Right lobe of liver (tissue), 6 donors: ENCODE results near the gene KLHL25. TPM values are rescaled to one million over a fixed set of nuclear protein-coding genes. Genes with fewer than 3 reads are reported as not detected.
A peak's percentile ranks its signal among the peaks of the same experiment; 100 is the strongest.

ENCODE experiments used
- ATAC-seq, 4 donors: fragments of 200-7000 bp; cut with Tn5 transposase; one replicate each; pipeline ENCODE4 v1.9.1; 2020; ENCODE audit warnings: mild to moderate bottlenecking in 4 of 4, moderate library complexity in 4 of 4
- DNase-seq, 3 donors: peaks; one replicate each; pipeline ENCODE4 v3.0.0-alpha.2; 2020
- H3K27ac ChIP-seq, 3 donors: fragments of 200-600 bp; one replicate each; pipeline ENCODE4 v1.8.0; 2022
- H3K27me3 ChIP-seq, 2 donors: fragments of 200-600 bp; one replicate each; pipeline ENCODE4 v1.8.0; 2022
- H3K36me3 ChIP-seq, 4 donors: fragments of 200-600 bp; sonication (generic) in 1 of 4; one replicate each; pipeline versions ENCODE4 v1.5.1 to v1.8.0; 2017 to 2022; ENCODE audit warnings: control low read depth in 1 of 4
- H3K4me1 ChIP-seq, 4 donors: fragments of 200-600 bp; sonication (generic) in 1 of 4; one replicate each; pipeline versions ENCODE4 v1.5.1 to v1.8.0; 2017 to 2022; ENCODE audit warnings: control low read depth in 1 of 4
- H3K4me3 ChIP-seq, 3 donors: fragments of 200-600 bp; one replicate each; pipeline ENCODE4 v1.8.0; 2022
- H3K9me3 ChIP-seq, 4 donors: fragments of 200-600 bp; sonication (generic) in 1 of 4; one replicate each; pipeline versions ENCODE4 v1.5.1 to v1.8.0; 2017 to 2022; ENCODE audit warnings: control low read depth in 1 of 4
- POLR2A ChIP-seq: fragments of 450-650 bp; IDR thresholded peaks from one replicate; pipeline ENCODE4 v1.6.1; 2017; ENCODE audit warnings: antibody characterized with exemption, mild to moderate bottlenecking
- WGBS: methylation state at CpG from one replicate; pipeline ENCODE4 v1.1.6; 2018; ENCODE audit warnings: low coverage, low lambda C conversion rate; ENCODE audit not compliant: insufficient coverage; ENCODE audit errors: missing lambda C conversion rate; 5-methylcytosine and 5-hydroxymethylcytosine counted together
- intact Hi-C, 2 donors: fragments of 100-400 bp; cut with DNase I; formaldehyde crosslinking; loops; one replicate each; pipeline versions ENCODE4 v1.11.2 to v1.14.1; 2022
- total RNA-seq, 6 experiments: library from RNA; depleted of rRNA in 2 of 6; stranded (reverse); fragments of >200 nt in 2 of 6; fragmentation: NEBNext Ultra II Directional in 3 of 6; extraction: Animal tissue kit (Norgen Biotek cat#: 25700) in 3 of 6; gene quantifications; one replicate each; pipeline versions ENCODE4 v1.1.0 to v1.2.4, GENCODE V29; 2016 to 2023
- TF ChIP-seq, protein P1 (sequence below), 4 donors: fragments of 200-600 bp in 3 of 4; fragments of 450-650 bp in 1 of 4; IDR thresholded peaks; one replicate each; pipeline versions ENCODE4 v1.5.1 to v1.8.0; 2016 to 2022; ENCODE audit warnings: antibody characterized with exemption in 4 of 4, mild to moderate bottlenecking in 2 of 4
- donor health status: DM: no; HTN: yes; CAD: no.
- donor health status: DM: no; HTN: no; CAD: no.
- donor health status: DM: no; HTN: no; CAD: no.
- donor health status: DM: no; HTN: yes; CAD: no.
- donor health status: DM: no; HTN: yes; CAD: no.

Gene KLHL25
- total RNA-seq, 6 experiments from 2014 or later, result 5.8 to 21.7 (median 13.4) TPM

DNA sequence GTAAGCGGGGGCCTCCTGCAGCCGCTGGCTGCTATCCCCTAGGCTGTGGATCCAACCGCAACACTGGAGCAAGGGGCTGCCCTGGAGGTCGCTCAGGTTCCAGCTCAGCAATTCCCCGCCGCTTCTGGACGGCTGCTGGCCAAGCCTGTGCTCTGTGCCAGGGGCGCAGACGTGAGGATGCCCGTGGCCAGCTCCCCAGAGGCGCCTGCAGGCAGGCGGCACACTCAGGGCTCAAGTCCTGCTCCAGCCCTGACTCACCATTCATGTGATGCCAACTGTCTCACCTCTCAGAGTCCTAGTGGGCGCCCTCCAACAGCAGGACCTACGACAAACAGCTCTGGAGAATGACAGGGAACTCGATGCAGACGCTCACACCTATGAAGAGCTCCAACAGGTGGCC is 31.6 kb downstream of the KLHL25 start:
- no peaks in the 10 kb centered on the region for H3K27me3 ChIP-seq
- ATAC-seq (peak in 2 of 4 donors; percentile 5 to 17), DNase-seq (peak in 1 of 3 donors; percentile 60)
- H3K4me3 ChIP-seq, result no peak overlapping the region
- H3K27ac ChIP-seq, result peak overlapping the region in 1 of 3 donors; percentile 37
- peaks cover 0 to 62% (median 26%) of the 10 kb centered on the region in 4 donors for H3K4me1 ChIP-seq
- H3K36me3 ChIP-seq, result peaks cover 0 to 5% (median 0%) of the 10 kb centered on the region in 4 donors
- TF ChIP-seq, protein P1, sequence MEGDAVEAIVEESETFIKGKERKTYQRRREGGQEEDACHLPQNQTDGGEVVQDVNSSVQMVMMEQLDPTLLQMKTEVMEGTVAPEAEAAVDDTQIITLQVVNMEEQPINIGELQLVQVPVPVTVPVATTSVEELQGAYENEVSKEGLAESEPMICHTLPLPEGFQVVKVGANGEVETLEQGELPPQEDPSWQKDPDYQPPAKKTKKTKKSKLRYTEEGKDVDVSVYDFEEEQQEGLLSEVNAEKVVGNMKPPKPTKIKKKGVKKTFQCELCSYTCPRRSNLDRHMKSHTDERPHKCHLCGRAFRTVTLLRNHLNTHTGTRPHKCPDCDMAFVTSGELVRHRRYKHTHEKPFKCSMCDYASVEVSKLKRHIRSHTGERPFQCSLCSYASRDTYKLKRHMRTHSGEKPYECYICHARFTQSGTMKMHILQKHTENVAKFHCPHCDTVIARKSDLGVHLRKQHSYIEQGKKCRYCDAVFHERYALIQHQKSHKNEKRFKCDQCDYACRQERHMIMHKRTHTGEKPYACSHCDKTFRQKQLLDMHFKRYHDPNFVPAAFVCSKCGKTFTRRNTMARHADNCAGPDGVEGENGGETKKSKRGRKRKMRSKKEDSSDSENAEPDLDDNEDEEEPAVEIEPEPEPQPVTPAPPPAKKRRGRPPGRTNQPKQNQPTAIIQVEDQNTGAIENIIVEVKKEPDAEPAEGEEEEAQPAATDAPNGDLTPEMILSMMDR (IDR thresholded peaks at IDR 0.05), result no peak
- no peak for TF ChIP-seq POLR2A
- intact Hi-C loops, result no loop called here
- no peaks in the 10 kb centered on the region for H3K9me3 ChIP-seq
- 80% methylated on average over 2 of the region's 16 CpGs for whole genome bisulfite sequencing

DNA sequence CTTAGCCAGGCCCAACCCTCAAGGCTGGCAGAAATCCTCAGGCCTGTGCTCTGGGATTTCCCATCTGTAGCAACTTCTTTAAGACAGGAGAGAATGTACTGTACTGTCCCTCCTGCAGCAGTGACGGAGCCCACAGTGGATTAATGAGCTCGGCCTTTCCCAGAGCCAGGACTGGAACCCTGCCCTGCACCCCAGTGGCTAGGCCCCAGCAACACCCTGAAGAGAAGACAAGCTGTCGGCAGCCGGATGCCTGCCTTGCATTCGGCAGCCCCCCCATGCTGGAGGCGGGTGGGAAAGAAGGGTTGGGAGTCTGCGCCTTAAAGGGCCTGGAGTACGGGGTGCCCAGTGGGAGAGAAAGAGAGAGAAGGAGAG is 32.0 kb downstream of the KLHL25 start:
- DNase-seq (peak in 1 of 3 donors; percentile 53), ATAC-seq (no peak)
- peaks cover 0 to 5% (median under 1%) of the 10 kb centered on the region in 4 donors for H3K36me3 ChIP-seq

DNA sequence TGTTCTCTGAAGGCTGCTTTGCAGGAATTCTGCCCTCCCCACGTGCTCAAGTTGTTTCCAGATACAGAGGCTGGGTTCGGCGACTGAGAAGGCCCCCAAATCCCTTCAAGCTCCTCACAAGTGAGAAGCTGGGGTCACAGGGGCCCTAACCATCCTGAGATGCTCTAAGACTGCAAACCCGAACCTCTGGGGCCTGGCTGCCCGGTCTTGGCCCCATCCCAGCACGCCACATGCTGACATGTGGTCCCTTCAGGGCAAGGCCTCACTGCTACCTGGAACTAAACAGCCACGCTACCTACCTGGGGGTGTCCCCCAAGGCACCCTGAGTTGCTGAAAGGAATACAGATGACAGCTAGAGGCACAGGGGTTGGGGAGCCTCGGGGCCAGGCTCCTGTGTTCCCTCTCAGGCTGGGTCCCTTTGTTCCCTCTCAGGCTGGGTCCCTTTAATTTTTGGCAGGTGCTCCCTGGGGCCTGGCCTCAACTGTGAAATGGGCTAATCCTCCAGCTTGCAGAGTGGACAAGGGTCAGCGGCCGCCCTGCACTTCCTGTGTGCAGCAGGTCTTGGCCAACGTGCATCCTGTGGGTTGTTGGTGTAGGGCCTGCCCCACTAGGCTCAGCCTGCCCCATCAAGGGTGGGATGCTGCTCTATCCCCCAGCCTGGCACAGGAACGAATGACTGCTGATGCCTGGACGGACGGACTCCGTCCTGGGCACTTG is 32.5 kb downstream of the KLHL25 start:
- H3K4me3 ChIP-seq, result no peak overlapping the region
- peak overlapping the region in 1 of 3 donors; percentile 37 for H3K27ac ChIP-seq
- intact Hi-C loops, result no loop called here
- TF ChIP-seq, protein P1 (IDR thresholded peaks at IDR 0.05), result no peak
- peak; percentile 21 for TF ChIP-seq POLR2A
- H3K36me3 ChIP-seq, result peaks cover 0 to 5% (median 1%) of the 10 kb centered on the region in 4 donors
- WGBS, result 66% methylated on average over 3 of the region's 15 CpGs
- H3K27me3 ChIP-seq, result no peaks in the 10 kb centered on the region
- ATAC-seq, result peak in 3 of 4 donors; percentile 24 to 53 (median 42)
- peaks cover 0 to 69% (median 26%) of the 10 kb centered on the region in 4 donors for H3K4me1 ChIP-seq
- no peaks in the 10 kb centered on the region for H3K9me3 ChIP-seq
- DNase-seq, result peak in 2 of 3 donors; percentile 73 to 78

More for the DNA sequence above, 32.0 kb downstream of the KLHL25 start:
- intact Hi-C loops, result no loop called here
- Histone ChIP-seq H3K27ac (peak overlapping the region in 1 of 3 donors; percentile 37), H3K27me3 (no peaks in the 10 kb centered on the region), H3K4me1 (peaks cover 0 to 66% (median 26%) of the 10 kb centered on the region in 4 donors), H3K4me3 (no peak overlapping the region), H3K9me3 (no peaks in the 10 kb centered on the region)
- 57% methylated on average over 5 of the region's 8 CpGs for WGBS
- TF ChIP-seq, protein P1 (IDR thresholded peaks at IDR 0.05), result no peak
- TF ChIP-seq POLR2A, result no peak

DNA sequence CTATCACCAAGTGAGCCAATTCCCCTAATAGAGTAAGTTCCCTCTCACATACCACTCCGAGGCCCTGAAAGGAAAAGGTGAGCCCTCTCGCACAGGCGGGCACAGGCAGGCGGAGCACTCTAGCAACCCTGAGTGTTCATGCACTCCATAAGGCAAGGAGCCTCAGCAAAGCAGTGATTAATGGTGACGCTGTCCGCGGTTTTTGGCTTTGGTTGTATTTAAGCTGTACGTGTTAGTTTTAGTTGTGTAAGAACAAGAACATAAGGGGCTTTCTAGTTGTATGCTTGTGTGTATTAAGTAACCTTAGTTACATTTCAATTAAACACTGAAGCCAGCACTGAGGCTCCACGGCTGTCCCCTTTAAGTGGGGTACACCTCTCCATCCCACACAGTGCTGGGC is 33.1 kb downstream of the KLHL25 start:
- peaks cover 0 to 5% (median 1%) of the 10 kb centered on the region in 4 donors for H3K36me3 ChIP-seq
- ATAC-seq (no peak), DNase-seq (no peak)
- TF ChIP-seq POLR2A, result no peak
- TF ChIP-seq, protein P1 (IDR thresholded peaks at IDR 0.05), result no peak
- H3K27me3 ChIP-seq, result no peaks in the 10 kb centered on the region
- peaks cover 0 to 68% (median 24%) of the 10 kb centered on the region in 4 donors for H3K4me1 ChIP-seq
- H3K4me3 ChIP-seq, result no peak overlapping the region
- no peaks in the 10 kb centered on the region for H3K9me3 ChIP-seq
- H3K27ac ChIP-seq, result peak overlapping the region in 1 of 3 donors; percentile 37
- intact Hi-C loops, result no loop called here
- 100% methylated on average over 5 of the region's 9 CpGs for WGBS
